AG09309 (cell line): ENCODE data around the gene GGT6.

ENCODE experiments used
- DNase-seq: peaks from one replicate; pipeline ENCODE4 v3.0.0-alpha.2; 2010; ENCODE audit warnings: low read depth
- H3K4me3 ChIP-seq: 2 replicates; pipeline ENCODE4 v1.5.1; 2011; ENCODE audit warnings: mild to moderate bottlenecking, low read depth, low read length, moderate library complexity; ENCODE audit not compliant: control insufficient read depth
- CTCF ChIP-seq: IDR thresholded peaks from 2 replicates; pipeline ENCODE4 v1.5.1; 2011; ENCODE audit warnings: mild to moderate bottlenecking, low read depth, low read length, inconsistent platforms; ENCODE audit not compliant: insufficient read depth, control insufficient read depth; ENCODE audit errors: missing control alignments

Gene GGT6

GRCh38 chr17:4604111-4604644 is 43.8 kb upstream of the GGT6 start:
- DNase-seq = no peak
- H3K4me3 ChIP-seq = no peak overlapping the region
- no peak for TF ChIP-seq CTCF

- no peak for DNase-seq
- no peak for TF ChIP-seq CTCF
- no peak overlapping the region for H3K4me3 ChIP-seq
These were observed 41.7 kb upstream of the GGT6 start for GRCh38 chr17:4602041-4602440.

- DNase-seq = no peak
- no peak overlapping the region for H3K4me3 ChIP-seq
- no peak for TF ChIP-seq CTCF
These were observed 40.9 kb upstream of the GGT6 start for GRCh38 chr17:4601326-4601725.

GRCh38 chr17:4600563-4600962 is 40.2 kb upstream of the GGT6 start:
- no peak for DNase-seq
- no peak for TF ChIP-seq CTCF
- no peak overlapping the region for H3K4me3 ChIP-seq

- no peak overlapping the region for H3K4me3 ChIP-seq
- DNase-seq = no peak
- no peak for TF ChIP-seq CTCF
These were observed 39.3 kb upstream of the GGT6 start for GRCh38 chr17:4599505-4600281.

- no peak overlapping the region for H3K4me3 ChIP-seq
- TF ChIP-seq CTCF = no peak
- peak; percentile 7 for DNase-seq
These were observed 38.6 kb upstream of the GGT6 start for GRCh38 chr17:4598776-4599504.
